Stomach (tissue), 9 donors: ENCODE measurements around the gene CAMSAP2. TPM values are rescaled to one million over a fixed set of nuclear protein-coding genes. Genes with fewer than 3 reads are reported as not detected.

Experiments
- DNase-seq, 2 donors: peaks; one replicate each; pipeline versions ENCODE4 v3.0.0 to v3.0.0-alpha.2; 2013 to 2019
- H3K27ac ChIP-seq, 5 donors: fragments of 200-600 bp in 4 of 5; sonication (generic) in 4 of 5; one replicate each; pipeline ENCODE4 v1.5.1; 2013 to 2019; ENCODE audit warnings: mild to moderate bottlenecking in 1 of 5, moderate library complexity in 1 of 5
- H3K27me3 ChIP-seq, 3 donors: fragments of 200-600 bp; sonication (generic); one replicate each; pipeline ENCODE4 v1.5.1; 2017 to 2019; ENCODE audit warnings: mixed run types in 1 of 3
- H3K36me3 ChIP-seq, 4 donors: fragments of 200-600 bp; sonication (generic); 1 replicate in 3 of 4; 2 replicates in 1 of 4; pipeline ENCODE4 v1.5.1; 2016 to 2019
- H3K4me1 ChIP-seq, 4 donors: fragments of 200-600 bp; sonication (generic); one replicate each; pipeline ENCODE4 v1.5.1; 2016 to 2019
- H3K4me3 ChIP-seq, 4 donors: fragments of 200-600 bp; sonication (generic) in 3 of 4; one replicate each; pipeline ENCODE4 v1.5.1; 2016 to 2019; ENCODE audit warnings: mild to moderate bottlenecking in 1 of 4
- H3K9me3 ChIP-seq, 4 donors: fragments of 200-600 bp; sonication (generic); one replicate each; pipeline ENCODE4 v1.5.1; 2016 to 2019
- EP300 ChIP-seq: sonication (generic); formaldehyde crosslinking; IDR thresholded peaks from one replicate; pipeline ENCODE4 v1.6.1; 2017; ENCODE audit warnings: antibody characterized with exemption
- POLR2A ChIP-seq, 4 donors: fragments of 450-650 bp; IDR thresholded peaks; one replicate each; pipeline ENCODE4 v1.6.1; 2016; ENCODE audit warnings: antibody characterized with exemption in 4 of 4, control low read depth in 2 of 4, mild to moderate bottlenecking in 1 of 4, moderate library complexity in 1 of 4
- POLR2AphosphoS5 ChIP-seq, 3 donors: sonication (generic); formaldehyde crosslinking; IDR thresholded peaks; one replicate each; pipeline ENCODE4 v1.6.1; 2016; ENCODE audit warnings: antibody characterized with exemption in 3 of 3
- WGBS, 5 donors: extraction: QIAGEN DNeasy Blood & Tissue Kit in 3 of 5; methylation state at CpG; one replicate each; pipeline versions ENCODE4 v1.1.5 to v1.1.7; 2013 to 2018; 5-methylcytosine and 5-hydroxymethylcytosine counted together
- intact Hi-C: fragments of 100-400 bp; cut with DNase I; formaldehyde crosslinking; loops from one replicate; pipeline ENCODE4 v1.15.1; 2023; ENCODE audit warnings: low total_unique reads
- polyA plus RNA-seq, 3 donors: library from polyadenylated mRNA; stranded (reverse); fragments of 200-250 nt; gene quantifications; one replicate each; pipeline ENCODE4 v1.2.3, GENCODE V29; 2013
- total RNA-seq, 5 donors: library from RNA; depleted of rRNA; stranded (reverse); fragments of >200 nt; gene quantifications; one replicate each; pipeline versions ENCODE4 v1.1.0 to v1.2.3, GENCODE V29; 2014 to 2016
- TF ChIP-seq, protein P1 (sequence below), 7 experiments: fragments of 450-650 bp in 4 of 7; fragments of 200-600 bp in 3 of 7; sonication (generic) in 3 of 7; IDR thresholded peaks; one replicate each; pipeline ENCODE4 v1.5.1; 2016 to 2019; ENCODE audit warnings: antibody characterized with exemption in 7 of 7, control low read depth in 2 of 7, mild to moderate bottlenecking in 1 of 7
- donor health status: healthy with polysubstance abuse.
- donor health status: Bipolar disorder and iron deficiency.
- donor health status: healthy.

CAMSAP2 gene
- total and polyA plus RNA-seq, 8 donors, result 4.5 to 35.4 (median 7.5) TPM

- TF ChIP-seq EP300 (no peak), POLR2A (IDR thresholded peaks at IDR 0.05) (no peak), POLR2AphosphoS5 (IDR thresholded peaks at IDR 0.05) (no peak)
- TF ChIP-seq, protein P1, sequence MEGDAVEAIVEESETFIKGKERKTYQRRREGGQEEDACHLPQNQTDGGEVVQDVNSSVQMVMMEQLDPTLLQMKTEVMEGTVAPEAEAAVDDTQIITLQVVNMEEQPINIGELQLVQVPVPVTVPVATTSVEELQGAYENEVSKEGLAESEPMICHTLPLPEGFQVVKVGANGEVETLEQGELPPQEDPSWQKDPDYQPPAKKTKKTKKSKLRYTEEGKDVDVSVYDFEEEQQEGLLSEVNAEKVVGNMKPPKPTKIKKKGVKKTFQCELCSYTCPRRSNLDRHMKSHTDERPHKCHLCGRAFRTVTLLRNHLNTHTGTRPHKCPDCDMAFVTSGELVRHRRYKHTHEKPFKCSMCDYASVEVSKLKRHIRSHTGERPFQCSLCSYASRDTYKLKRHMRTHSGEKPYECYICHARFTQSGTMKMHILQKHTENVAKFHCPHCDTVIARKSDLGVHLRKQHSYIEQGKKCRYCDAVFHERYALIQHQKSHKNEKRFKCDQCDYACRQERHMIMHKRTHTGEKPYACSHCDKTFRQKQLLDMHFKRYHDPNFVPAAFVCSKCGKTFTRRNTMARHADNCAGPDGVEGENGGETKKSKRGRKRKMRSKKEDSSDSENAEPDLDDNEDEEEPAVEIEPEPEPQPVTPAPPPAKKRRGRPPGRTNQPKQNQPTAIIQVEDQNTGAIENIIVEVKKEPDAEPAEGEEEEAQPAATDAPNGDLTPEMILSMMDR (IDR thresholded peaks at IDR 0.05), result no peak
- Histone ChIP-seq H3K4me1 (no peaks in the 10 kb centered on the region), H3K27me3 (no peaks in the 10 kb centered on the region), H3K9me3 (no peaks in the 10 kb centered on the region), H3K27ac (no peak overlapping the region), H3K36me3 (no peaks in the 10 kb centered on the region), H3K4me3 (no peak overlapping the region)
- DNase-seq, result no peak
- intact Hi-C loops, result no loop called here
These were observed 30.5 kb upstream of the CAMSAP2 start for GRCh38 chr1:200708161-200708560.

DNA sequence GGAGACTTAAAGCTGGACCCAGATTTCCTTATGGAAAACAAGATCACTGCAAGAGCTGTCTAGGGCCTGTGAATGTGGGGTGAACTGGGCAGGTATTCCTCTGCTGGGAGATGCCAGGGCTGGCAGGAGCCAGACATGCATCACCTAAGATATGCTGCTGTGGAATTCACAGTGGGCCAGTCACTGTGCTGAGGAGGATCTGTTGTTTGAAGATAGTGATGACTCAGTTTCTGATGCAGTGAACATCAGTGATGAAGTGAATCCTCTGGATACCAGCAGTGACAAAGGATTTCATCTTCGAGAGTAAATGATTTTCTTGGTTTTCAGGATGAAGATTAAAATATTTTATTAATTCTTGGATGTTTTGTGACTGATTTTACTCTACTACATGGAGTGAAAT lies 29.9 kb upstream of the CAMSAP2 start:
- Histone ChIP-seq H3K4me3 (no peak overlapping the region), H3K36me3 (no peaks in the 10 kb centered on the region), H3K4me1 (no peaks in the 10 kb centered on the region), H3K27ac (no peak overlapping the region), H3K27me3 (no peaks in the 10 kb centered on the region), H3K9me3 (no peaks in the 10 kb centered on the region)
- 81 to 97% (median 85%) methylated on average over 1 of the region's 1 CpG for WGBS, 5 donors
- intact Hi-C loops, result no loop called here
- no peak for DNase-seq
- TF ChIP-seq POLR2AphosphoS5 (IDR thresholded peaks at IDR 0.05), result no peak
- TF ChIP-seq, protein P1 (IDR thresholded peaks at IDR 0.05), result no peak
- no peak for TF ChIP-seq EP300
- TF ChIP-seq POLR2A (IDR thresholded peaks at IDR 0.05), result no peak

- intact Hi-C loops, result no loop called here
- H3K27me3 ChIP-seq, result no peaks in the 10 kb centered on the region
These were observed 28.5 kb upstream of the CAMSAP2 start for GRCh38 chr1:200710166-200710565.

GRCh38 chr1:200714504-200715187 lies 24.0 kb upstream of the CAMSAP2 start:
- intact Hi-C loops, result no loop called here
- 58 to 74% (median 64%) methylated on average over 2 of the region's 2 CpGs for WGBS, 5 donors

More at GRCh38 chr1:200710166-200710565, 28.5 kb upstream of the CAMSAP2 start:
- no peaks in the 10 kb centered on the region for H3K4me1 ChIP-seq
- no peak for DNase-seq
- WGBS, 5 donors, result 80 to 96% (median 90%) methylated on average over 2 of the region's 2 CpGs
- no peak overlapping the region for H3K4me3 ChIP-seq
- TF ChIP-seq POLR2AphosphoS5 (IDR thresholded peaks at IDR 0.05) (no peak), POLR2A (IDR thresholded peaks at IDR 0.05) (no peak), EP300 (no peak)
- TF ChIP-seq, protein P1 (IDR thresholded peaks at IDR 0.05), result no peak
- H3K9me3 ChIP-seq, result no peaks in the 10 kb centered on the region
- no peaks in the 10 kb centered on the region for H3K36me3 ChIP-seq
- H3K27ac ChIP-seq, result no peak overlapping the region

More at GRCh38 chr1:200714504-200715187, 24.0 kb upstream of the CAMSAP2 start:
- no peak overlapping the region for H3K27ac ChIP-seq
- no peaks in the 10 kb centered on the region for H3K27me3 ChIP-seq
- DNase-seq, result no peak
- no peaks in the 10 kb centered on the region for H3K4me1 ChIP-seq
- H3K4me3 ChIP-seq, result no peak overlapping the region
- H3K36me3 ChIP-seq, result no peaks in the 10 kb centered on the region
- TF ChIP-seq POLR2AphosphoS5 (IDR thresholded peaks at IDR 0.05), result no peak
- TF ChIP-seq, protein P1 (IDR thresholded peaks at IDR 0.05), result no peak
- TF ChIP-seq EP300, result no peak
- TF ChIP-seq POLR2A (IDR thresholded peaks at IDR 0.05), result no peak
- no peaks in the 10 kb centered on the region for H3K9me3 ChIP-seq
